ENCODE measurements around the gene MYO7B. TPM values are rescaled to one million over a fixed set of nuclear protein-coding genes. Genes with fewer than 3 reads are reported as not detected.

MYO7B gene
- total and polyA plus RNA-seq, 12 donors = 0.13 to 1.5 (median 0.32) TPM; not detected in 1

- WGBS, 4 donors = 80 to 92% (median 85%) methylated on average over 1 of the region's 1 CpG
- Histone ChIP-seq H3K27ac (no peak overlapping the region), H3K36me3 (replicated peaks in 1 of 2) (no peaks in the 10 kb centered on the region), H3K27me3 (no peaks in the 10 kb centered on the region), H3K4me1 (replicated peaks in 1 of 2) (no peaks in the 10 kb centered on the region), H3K9me3 (replicated peaks in 1 of 3) (no peaks in the 10 kb centered on the region), H3K4me3 (no peak overlapping the region)
- no peak for TF ChIP-seq CTCF (IDR thresholded peaks at IDR 0.05)
- TF ChIP-seq POLR2A (IDR thresholded peaks at IDR 0.05) = no peak
- intact Hi-C loops (cut with DNase I) = no loop called here
- DNase-seq = no peak
Observed at GRCh38 chr2:127545796-127546195, 10.3 kb downstream of the MYO7B start.

- no peak overlapping the region for H3K4me3 ChIP-seq
- H3K9me3 ChIP-seq (replicated peaks in 1 of 3) = no peaks in the 10 kb centered on the region
- TF ChIP-seq POLR2A (IDR thresholded peaks at IDR 0.05) (no peak), CTCF (IDR thresholded peaks at IDR 0.05) (no peak)
- H3K36me3 ChIP-seq (replicated peaks in 1 of 2) = no peaks in the 10 kb centered on the region
- no peaks in the 10 kb centered on the region for H3K27me3 ChIP-seq
- intact Hi-C loops (cut with DNase I) = no loop called here
- H3K4me1 ChIP-seq (replicated peaks in 1 of 2) = no peaks in the 10 kb centered on the region
- no peak for DNase-seq
- no peak overlapping the region for H3K27ac ChIP-seq
- 67 to 84% (median 77%) methylated on average over 3 of the region's 3 CpGs for whole genome bisulfite sequencing, 4 donors
Observed at GRCh38 chr2:127546797-127547196, 11.3 kb downstream of the MYO7B start.

GRCh38 chr2:127551221-127551930 is 15.9 kb downstream of the MYO7B start:
- H3K9me3 ChIP-seq (replicated peaks in 1 of 3) = no peaks in the 10 kb centered on the region
- H3K4me1 ChIP-seq (replicated peaks in 1 of 2) = no peaks in the 10 kb centered on the region
- intact Hi-C loops (cut with DNase I) = no loop called here
- no peak overlapping the region for H3K27ac ChIP-seq
- DNase-seq = peak in 1 of 7 donors; percentile 21
- TF ChIP-seq POLR2A (IDR thresholded peaks at IDR 0.05) = no peak
- TF ChIP-seq CTCF (IDR thresholded peaks at IDR 0.05) = no peak
- H3K4me3 ChIP-seq = no peak overlapping the region
- no peaks in the 10 kb centered on the region for H3K36me3 ChIP-seq (replicated peaks in 1 of 2)
- 62 to 68% (median 64%) methylated on average over 7 of the region's 7 CpGs for WGBS, 4 donors
- no peaks in the 10 kb centered on the region for H3K27me3 ChIP-seq

GRCh38 chr2:127552336-127552735 is 16.9 kb downstream of the MYO7B start:
- H3K27ac ChIP-seq = no peak overlapping the region
- WGBS, 4 donors = 79 to 98% (median 89%) methylated on average over 6 of the region's 6 CpGs
- intact Hi-C loops (cut with DNase I) = no loop called here
- peak in 1 of 7 donors; percentile 20 for DNase-seq
- no peaks in the 10 kb centered on the region for H3K9me3 ChIP-seq (replicated peaks in 1 of 3)
- H3K4me3 ChIP-seq = no peak overlapping the region
- H3K27me3 ChIP-seq = no peaks in the 10 kb centered on the region
- H3K4me1 ChIP-seq (replicated peaks in 1 of 2) = no peaks in the 10 kb centered on the region
- TF ChIP-seq CTCF (IDR thresholded peaks at IDR 0.05) (no peak), POLR2A (IDR thresholded peaks at IDR 0.05) (no peak)
- no peaks in the 10 kb centered on the region for H3K36me3 ChIP-seq (replicated peaks in 1 of 2)
